ENCODE measurements around the gene HMGCS2.
A peak's percentile ranks its signal among the peaks of the same experiment; 100 is the strongest.

The HMGCS2 gene

DNA sequence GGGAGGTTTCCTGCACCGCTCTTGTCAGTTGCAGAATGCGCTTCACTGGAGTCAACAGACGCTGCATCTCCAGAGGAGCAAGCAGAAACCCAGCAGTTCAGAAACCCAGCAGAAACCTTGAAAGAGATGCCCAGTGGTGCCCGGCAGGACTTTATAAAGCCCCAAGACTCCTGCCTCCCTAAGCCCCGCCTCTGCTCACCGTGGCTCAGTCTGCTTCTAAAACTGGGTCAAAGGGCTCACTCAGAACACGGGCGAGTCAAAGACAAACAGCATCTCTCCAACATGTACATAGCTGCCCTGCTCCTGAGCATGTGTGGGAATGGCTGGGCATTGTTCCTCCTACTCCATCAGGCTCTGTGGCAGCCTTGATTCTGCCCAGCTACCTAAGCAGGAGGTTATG is at the start of gene HMGCS2:
Gene HMGCS2 (minus strand): TSS at position 128 of the 400 bp plus-strand sequence. CDS start 61 bp downstream, at position 67.
- no peak for DNase-seq

DNA sequence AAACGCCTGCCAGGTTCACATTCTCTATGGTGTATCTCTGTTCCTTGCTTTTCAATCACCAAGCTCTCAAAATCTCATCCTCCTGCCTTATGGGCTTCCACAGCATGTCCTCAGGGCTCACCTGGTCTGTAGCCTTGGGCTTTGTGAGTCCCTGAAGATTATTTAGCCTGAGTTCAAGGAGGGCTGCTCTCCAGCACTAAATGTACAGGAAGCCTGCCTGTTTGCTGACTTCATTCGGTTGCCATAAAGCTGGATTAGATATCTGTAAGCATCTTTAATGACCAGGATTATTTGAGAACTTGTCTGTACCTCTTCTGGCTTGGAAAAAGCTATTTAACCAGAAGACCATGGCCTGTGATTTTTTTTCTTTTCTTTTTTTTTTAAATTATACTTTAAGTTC is 49.5 kb upstream of the HMGCS2 start:
- no peak for DNase-seq

DNA sequence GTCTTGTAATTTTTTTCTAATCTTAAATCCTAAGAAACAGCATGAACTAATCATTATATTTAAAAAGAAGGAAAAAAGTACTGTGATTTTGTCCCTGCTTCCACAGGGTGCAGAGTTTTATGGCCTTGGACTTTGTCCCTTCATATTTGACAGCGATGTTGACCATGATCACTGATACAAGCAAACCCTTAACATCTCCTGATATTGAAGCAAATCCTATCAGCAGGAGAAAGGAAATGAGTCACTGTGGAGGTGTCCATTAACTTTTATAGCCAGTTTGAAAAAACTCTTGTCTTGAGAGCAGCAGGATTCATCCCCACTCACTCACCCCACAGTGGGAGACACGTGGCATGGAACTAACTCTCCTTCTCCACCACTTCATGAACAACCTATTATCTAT is 47.7 kb upstream of the HMGCS2 start:
- DNase-seq = no peak

- DNase-seq = no peak
Observed at GRCh38 chr1:119815928-119816327, 47.2 kb upstream of the HMGCS2 start.

- DNase-seq = no peak
Observed at GRCh38 chr1:119815361-119815760, 46.7 kb upstream of the HMGCS2 start.

DNA sequence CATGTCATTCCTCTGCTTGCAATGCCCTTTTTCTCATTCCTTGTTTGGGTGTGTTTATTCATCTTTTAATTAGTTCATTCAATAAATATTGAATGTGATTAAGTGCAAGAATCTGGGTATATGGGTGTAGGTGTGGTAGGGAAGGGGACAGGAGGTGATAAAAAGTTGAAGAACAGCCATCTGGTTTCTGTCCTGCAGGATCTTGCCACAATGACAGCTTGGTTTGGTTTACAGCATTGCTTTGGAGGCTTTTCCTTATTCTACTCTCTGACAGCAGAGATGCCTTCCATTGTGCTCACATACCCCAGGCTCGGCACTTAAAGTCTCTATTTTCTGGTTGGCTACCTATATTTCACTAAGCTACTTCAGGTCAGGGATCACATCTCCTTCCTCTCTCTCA is 45.6 kb upstream of the HMGCS2 start:
- DNase-seq = no peak

GRCh38 chr1:119811985-119812557 is 43.4 kb upstream of the HMGCS2 start:
- no peak for DNase-seq

GRCh38 chr1:119811387-119811786 is 42.7 kb upstream of the HMGCS2 start, which contains the start of gene REG4:
Gene REG4 (minus strand): TSS chr1:119811460. CDS start chr1:119808769, 2,691 bp downstream.
- DNase-seq = no peak

- peak; percentile 68 for DNase-seq
Observed at GRCh38 chr1:119808972-119809550, 40.4 kb upstream of the HMGCS2 start.

DNA sequence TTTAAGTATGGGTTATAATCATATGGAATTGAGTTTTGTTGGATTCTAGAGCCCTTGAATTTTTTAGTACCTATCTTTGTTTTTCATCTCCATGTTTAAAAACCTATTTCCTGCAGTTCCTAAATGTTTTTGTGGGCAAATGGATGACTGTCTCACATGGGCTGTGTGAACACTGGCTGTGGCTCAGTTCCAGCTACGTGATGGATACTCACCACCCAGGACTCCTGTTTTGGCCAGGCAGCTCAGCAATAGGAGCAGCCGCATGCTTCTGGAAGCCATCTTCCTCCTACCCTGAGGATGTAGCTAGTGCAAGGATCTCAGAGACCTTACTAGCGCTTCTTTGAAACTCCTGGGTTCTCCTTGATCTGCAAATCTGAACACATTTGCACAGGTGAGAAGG is 39.8 kb upstream of the HMGCS2 start:
- no peak for DNase-seq

DNA sequence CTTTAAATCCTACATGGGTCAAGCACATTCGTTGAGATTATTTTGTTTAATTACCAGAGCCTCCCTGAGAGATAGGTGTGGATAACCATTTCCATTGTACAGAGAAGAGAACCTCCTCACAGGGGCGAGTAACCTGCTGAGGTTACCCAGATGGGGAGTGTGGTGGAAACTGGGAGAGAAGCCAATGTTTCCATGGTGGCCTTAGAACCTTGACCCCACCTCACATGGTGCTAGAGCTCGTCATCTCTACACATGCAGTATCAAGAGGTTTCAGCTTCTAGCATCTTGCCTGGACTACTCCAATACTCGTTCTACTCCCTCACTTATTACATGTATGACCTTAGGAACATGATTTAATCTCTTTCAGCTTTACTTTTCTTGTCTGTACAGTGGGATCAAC is 37.8 kb upstream of the HMGCS2 start:
- DNase-seq = no peak

GRCh38 chr1:119805746-119806145 is 37.0 kb upstream of the HMGCS2 start:
- DNase-seq = no peak

DNA sequence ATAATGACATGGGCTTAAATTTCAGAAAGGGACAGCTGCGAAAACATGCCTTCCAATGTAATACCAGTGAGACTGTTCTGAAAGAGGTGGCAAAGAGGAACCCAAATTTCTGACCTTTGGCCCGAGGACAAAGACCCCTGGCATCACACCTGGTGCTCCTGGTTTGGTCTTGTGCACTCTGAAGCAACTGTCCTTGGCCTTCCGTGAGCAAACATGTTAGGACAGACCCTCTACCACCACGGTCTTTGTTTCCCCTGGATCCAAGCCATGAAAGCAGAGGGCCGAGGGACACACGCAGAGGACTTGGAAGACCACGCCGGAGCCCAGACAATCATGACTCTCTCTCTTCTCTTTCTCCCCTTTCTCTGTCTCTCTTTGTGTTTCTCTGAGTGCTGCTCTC is 36.5 kb upstream of the HMGCS2 start:
- DNase-seq = no peak

GRCh38 chr1:119799599-119800177 is 31.0 kb upstream of the HMGCS2 start:
- peak; percentile 21 for DNase-seq

GRCh38 chr1:119799003-119799402 is 30.3 kb upstream of the HMGCS2 start:
- no peak for DNase-seq

DNA sequence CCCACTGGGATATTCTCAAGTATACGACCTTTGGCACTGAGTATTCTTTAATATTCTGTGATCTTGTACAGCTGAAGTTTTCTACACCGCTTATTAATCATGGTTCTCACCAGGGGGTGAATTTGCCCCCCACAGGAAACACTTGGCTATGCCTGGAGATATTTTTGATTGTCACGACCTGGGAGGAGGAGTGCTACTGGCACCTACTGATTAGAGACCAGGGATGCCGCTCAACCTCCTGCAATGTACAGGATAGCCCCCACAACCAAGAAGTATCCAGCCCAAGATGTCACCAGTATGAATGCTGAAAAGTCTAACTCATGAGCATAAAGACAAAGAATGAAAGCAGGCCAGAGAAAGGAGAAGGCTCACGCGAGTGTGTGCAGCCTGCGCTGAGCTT is 28.9 kb upstream of the HMGCS2 start:
- no peak for DNase-seq

DNA sequence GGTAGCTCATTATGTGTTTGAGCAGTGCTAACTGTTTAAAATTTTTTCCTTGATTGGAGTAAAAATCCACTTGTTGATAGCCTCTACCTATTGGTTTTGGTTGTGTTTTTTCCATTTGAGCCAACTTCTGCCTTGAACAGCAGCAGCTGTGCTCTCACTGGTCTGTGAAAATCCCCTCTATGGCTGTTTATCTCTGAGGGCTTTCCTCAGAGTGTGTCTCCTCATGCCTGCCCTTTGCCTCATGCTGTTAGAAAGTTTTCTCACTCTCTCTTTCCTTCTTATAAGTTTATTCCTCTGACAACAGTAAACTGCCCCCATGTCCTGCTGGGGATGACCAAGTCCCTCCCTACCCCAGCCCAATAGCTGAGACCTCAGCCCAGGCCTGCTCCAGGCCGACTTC is 28.5 kb upstream of the HMGCS2 start:
- no peak for DNase-seq

GRCh38 chr1:119795261-119796200 is 26.8 kb upstream of the HMGCS2 start:
- no peak for DNase-seq

DNA sequence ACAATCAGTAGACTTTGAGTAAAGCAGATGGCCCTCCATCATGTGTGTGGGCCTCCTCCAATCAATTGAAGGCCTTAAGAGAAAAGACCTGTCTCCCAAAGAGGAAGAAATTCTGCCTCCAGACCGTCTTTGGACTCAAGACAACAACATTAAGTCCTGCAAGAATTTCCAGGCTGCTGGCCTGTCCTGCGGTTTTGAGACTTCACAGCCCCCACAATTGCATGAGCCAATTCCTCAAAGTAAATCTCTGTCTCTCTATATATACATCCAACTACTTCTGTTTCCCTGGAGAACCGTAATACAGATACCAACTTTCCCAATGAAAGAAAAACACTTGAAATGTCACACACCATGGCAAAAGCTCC is 26.2 kb upstream of the HMGCS2 start:
- no peak for DNase-seq

DNA sequence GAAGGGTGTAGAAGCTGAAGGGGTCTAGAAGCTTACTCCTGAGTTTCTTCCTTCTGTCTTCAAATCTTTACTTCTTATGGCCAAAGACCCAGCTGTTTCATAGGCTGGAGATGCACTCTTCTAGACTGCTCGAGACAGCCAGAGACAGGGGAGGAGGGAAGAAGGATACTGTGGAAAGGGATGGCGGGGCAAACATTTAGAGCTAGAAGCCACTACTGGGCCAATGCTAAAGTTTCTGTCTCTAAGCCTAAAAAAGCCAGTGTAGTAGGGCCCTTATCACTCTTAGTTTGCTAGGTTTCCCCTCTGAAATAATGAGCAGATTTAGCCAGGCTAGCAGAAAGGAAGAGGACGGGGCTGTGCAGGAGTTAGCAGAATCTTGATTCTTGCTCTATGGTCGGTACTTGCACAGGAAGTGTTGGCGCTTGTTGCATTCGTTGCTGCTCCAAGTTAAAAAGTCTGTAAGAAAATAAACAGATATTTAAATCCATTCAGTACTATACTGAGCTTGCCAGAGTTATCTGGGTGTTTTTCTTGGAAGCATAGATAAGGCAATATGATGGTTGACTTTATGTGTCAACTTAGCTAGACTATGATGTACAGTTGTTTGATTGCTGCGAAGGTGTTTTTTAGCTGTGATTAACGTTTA is 25.6 kb upstream of the HMGCS2 start:
- DNase-seq = no peak

DNA sequence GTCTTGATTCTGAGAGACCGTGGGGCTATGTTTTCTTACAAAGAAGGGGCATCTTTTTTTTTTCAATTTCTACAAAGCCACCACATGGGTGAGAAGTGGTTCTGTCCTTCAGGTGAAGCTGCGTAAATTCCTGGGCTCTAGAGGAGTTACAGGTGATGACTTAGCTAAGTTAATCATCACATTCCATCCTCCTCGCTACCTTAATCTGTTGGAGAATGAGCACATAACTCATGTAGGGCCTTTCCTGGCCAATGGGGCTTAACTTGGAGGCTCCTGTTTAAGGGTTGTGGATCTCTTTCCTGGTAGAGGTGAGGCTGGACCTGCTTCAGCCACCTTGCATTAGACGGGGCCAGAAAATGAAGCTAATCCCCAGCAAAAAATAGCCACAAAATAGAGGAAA is 22.7 kb upstream of the HMGCS2 start:
- DNase-seq = no peak

GRCh38 chr1:119790451-119791198 is 21.9 kb upstream of the HMGCS2 start:
- DNase-seq = no peak
